ENCODE measurements around the gene ANKRD28.

DNA sequence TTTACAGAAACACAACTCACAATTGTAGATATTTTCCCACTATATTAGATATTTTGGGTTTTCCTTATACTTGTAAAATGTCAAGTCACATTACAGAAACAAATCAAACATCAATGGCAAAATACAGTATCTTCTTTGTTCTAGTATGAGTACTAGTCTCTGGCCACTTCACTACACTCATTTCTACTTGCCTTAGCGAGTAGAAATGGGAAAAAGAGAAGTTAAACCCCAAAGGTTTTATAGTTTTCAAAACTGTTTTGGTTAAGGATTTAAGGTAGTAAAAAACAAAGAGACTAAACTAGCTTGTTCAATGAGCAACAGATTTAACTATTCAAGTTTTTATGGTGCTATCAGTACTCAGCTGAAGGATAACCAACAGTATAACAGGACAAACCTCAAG lies 114.5 kb downstream of the ANKRD28 start:
- TF ChIP-seq POLR2A (IDR thresholded peaks at IDR 0.05; ENCODE audit: insufficient read depth in 1 of 2, low read depth in 2 of 2, low read length in 2 of 2) (no peak), POLR2AphosphoS2 (IDR thresholded peaks at IDR 0.05; ENCODE audit: low read depth, low read length) (no peak), ZFP37 (CRISPR knock-in tag; IDR thresholded peaks at IDR 0.05; ENCODE audit: borderline replicate concordance) (no peak), SPEN (CRISPR knock-in tag; IDR thresholded peaks at IDR 0.05; ENCODE audit: low read depth) (no peak), SIN3A (IDR thresholded peaks at IDR 0.05; ENCODE audit: borderline replicate concordance, low read depth, low read length) (no peak), POLR2AphosphoS5 (IDR thresholded peaks at IDR 0.05; ENCODE audit: low read depth, low read length) (no peak), PHF21A (CRISPR knock-in tag; IDR thresholded peaks at IDR 0.05) (no peak), SP1 (IDR thresholded peaks at IDR 0.05) (no peak), SP1 (CRISPR knock-in tag; IDR thresholded peaks at IDR 0.05) (no peak)
- TF ChIP-seq, protein P1, sequence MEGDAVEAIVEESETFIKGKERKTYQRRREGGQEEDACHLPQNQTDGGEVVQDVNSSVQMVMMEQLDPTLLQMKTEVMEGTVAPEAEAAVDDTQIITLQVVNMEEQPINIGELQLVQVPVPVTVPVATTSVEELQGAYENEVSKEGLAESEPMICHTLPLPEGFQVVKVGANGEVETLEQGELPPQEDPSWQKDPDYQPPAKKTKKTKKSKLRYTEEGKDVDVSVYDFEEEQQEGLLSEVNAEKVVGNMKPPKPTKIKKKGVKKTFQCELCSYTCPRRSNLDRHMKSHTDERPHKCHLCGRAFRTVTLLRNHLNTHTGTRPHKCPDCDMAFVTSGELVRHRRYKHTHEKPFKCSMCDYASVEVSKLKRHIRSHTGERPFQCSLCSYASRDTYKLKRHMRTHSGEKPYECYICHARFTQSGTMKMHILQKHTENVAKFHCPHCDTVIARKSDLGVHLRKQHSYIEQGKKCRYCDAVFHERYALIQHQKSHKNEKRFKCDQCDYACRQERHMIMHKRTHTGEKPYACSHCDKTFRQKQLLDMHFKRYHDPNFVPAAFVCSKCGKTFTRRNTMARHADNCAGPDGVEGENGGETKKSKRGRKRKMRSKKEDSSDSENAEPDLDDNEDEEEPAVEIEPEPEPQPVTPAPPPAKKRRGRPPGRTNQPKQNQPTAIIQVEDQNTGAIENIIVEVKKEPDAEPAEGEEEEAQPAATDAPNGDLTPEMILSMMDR (CRISPR knock-in tag; IDR thresholded peaks at IDR 0.05): no peak

Measured in HepG2 (cell line).